Mammary microvascular endothelial cell (primary cell): ENCODE measurements around the gene NEURL4. TPM values are rescaled to one million over a fixed set of nuclear protein-coding genes. Genes with fewer than 3 reads are reported as not detected.

Experiments used
- total RNA-seq: library from RNA; depleted of rRNA; stranded (reverse); fragments of >200 nt; gene quantifications from 2 replicates; pipeline ENCODE4 v1.2.3, GENCODE V29; 2015

Gene NEURL4
- 9.8 and 11.4 TPM in 2 replicates for total RNA-seq

DNA sequence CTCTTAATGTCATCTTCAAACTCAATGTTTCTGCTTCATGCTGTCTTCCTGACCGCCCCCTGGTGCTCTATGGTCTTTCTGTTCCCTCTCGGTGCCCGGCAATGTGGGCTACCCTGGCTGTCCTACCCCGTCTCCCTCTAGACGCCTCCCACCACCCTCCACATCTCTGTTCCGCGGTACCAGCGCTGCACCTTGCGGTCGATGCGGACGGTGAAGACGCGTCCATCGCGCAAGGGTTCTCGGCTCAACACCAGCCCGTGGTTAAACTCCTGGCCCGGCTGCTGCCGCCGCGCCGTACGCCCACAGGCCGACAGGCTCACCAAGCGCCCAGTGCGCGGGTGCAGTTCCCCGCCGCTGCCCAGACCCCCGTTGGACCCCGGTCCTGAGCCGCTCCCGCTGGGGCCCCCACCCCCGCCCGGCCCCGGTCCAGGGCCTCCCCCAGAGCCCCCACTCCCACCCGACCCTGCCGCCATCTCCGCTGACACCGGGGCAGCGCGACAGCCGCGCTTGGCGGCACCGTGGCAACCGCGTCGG, at the start of gene NEURL4:
TSS of gene NEURL4 (minus strand) at position 496 of the 534 bp plus-strand sequence. CDS start at position 473, 23 bp downstream.

DNA sequence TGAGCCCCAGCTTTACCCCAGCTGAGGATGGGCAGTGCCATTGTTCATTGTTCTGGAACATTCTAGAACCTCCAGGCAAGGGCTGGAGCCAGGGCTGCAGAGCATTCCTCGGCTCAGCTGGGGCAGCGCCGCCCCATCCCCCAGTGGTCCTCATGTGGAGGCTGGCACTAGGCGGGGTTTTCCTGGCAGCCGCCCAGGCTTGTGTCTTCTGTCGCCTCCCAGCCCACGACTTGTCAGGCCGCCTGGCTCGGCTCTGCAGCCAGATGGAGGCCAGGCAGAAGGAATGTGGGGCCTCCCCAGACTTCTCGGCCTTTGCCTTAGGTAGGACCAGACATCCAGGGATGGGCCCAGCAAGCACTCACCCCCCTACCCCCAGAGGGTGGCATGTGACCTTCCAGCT, 25.9 kb upstream of the NEURL4 start, which contains the start of gene TMEM95:
TSS of gene TMEM95 (plus strand) at position 104 of the 400 bp plus-strand sequence. CDS start at position 153, 49 bp downstream.

DNA sequence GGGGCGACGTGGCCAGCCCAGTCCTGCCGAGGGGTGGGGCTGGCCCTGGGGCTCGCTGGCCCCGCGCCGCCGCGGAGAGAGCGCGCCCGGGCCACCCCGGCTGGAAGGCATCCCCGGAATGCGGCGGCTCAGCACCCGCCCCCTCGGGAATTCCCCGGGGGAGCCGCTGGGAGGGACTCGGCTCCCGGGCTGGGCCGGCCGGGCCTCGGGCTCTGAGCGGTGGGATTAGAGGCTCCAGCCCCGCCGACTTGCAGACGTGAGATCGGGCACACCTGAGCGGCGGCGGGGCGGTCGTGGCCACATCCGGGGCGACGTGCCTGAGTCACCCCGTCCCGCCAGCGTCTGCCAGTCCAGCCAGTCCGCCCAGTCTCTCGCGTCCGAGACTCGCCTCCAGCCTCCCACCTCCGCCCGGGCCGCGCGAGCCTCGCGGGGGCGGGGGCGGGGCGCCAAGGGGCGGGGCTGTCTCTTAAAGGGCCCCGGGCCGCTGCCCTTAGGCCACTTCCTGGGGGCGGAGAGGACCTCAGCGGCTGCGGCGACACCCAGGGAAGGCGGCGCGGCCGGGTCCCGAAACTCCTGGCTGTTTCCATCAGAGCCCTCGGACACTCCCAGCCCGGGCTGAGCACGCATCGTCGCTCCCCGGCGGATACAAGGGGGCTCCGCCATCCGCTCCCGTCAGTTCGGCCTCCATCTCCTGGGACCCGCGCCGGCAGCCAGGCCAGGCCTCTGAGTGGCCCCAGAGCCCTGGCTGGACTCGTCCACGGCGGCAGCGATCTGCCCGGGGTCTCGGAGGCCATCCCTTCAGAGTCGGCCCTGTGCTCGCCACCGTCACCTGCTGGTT, 22.7 kb upstream of the NEURL4 start, which contains the start of gene KCTD11:
TSS of gene KCTD11 (plus strand) at position 498 of the 838 bp plus-strand sequence.

DNA sequence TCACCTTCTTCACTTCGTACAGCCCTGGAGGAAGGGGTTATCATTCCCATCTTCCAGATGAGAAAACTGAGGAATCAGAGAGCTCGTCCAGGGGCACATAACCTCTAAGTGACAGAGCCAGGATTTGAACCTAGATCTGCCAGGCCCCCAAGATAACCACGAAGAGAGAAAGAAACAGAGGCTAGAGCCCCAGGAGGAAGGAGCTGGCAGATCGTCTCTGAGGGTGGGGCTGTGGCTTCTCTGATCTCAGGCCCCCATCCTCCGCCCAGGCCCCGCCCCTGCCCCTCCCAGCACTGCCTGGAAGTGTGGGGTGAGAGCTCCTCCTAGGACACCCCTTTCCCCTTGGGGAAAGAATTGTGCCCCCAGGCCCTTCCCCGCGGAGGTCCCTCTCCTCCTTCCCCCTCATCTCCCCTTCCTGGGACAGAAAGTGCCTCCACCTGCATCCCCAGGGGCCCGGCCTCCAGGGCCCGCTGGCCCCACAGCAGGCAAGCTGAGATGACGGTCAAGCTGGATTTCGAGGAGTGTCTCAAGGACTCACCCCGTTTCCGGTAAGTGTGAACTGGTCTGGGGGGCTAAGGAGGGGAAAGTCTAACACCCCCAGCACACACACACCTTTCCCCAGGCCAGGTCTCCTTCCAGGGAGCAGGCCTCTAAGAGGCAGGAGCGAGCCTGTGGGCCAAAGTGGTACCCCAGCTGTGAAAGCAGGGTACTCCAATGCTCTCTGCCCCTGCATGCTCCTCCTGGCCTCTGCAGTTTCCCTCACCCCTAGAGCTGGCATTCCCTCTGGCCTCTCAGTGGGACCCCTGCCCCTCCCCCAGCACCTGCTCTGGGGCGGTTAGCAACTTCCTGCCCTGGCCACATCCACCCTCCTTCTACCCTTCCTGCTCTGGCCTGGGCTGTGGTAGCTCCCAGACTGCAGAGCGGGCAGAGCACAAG, 7.4 kb upstream of the NEURL4 start, which contains the start of gene ACAP1:
TSS of gene ACAP1 (plus strand) at position 290 of the 936 bp plus-strand sequence. CDS start at position 496, 206 bp downstream.

DNA sequence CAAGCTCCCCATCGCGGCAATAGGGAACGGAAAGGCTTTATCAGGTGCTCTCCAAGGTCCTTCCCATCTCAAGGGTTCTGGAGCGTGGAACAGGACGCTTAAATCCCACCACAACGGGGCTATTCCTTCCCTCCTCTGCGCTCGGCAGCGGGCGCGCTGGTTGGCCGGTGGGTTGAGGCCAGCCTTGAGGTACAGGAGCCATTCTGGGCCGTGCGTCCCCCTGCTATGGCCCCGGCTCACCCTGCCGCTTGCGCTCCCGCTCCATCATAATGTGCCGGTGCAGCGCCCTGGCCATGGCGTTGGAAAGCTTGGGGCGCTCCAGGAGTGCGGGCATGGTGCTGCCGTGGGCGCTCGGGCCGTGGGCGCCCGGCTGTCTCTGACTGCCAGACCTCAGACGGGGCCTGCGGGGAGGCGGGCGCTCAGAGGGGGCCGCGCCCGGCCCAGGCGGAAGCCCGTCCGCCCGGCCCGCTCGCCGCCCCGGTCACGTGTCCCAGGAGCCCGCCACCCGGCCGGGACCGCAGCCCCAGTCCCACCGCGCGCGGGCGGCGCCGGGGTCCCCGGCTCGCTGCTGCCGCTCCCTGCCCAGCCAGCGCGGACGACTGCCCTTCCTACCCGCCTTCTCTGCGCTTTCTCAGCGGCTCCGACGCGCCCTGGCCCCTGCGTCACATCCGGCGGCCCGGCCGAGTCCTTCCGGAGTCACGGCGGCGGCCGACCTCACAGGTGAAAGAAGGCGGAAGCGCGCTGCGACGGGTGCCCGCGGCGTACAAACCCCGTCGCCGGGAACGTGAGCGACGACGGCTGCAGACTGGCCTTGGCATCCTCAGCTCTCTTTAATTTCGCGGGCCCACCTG, 14.2 kb downstream of the NEURL4 start, which contains the start of gene GPS2:
TSS of gene GPS2 (minus strand) at position 642 of the 851 bp plus-strand sequence. CDS start at position 334, 308 bp downstream.

DNA sequence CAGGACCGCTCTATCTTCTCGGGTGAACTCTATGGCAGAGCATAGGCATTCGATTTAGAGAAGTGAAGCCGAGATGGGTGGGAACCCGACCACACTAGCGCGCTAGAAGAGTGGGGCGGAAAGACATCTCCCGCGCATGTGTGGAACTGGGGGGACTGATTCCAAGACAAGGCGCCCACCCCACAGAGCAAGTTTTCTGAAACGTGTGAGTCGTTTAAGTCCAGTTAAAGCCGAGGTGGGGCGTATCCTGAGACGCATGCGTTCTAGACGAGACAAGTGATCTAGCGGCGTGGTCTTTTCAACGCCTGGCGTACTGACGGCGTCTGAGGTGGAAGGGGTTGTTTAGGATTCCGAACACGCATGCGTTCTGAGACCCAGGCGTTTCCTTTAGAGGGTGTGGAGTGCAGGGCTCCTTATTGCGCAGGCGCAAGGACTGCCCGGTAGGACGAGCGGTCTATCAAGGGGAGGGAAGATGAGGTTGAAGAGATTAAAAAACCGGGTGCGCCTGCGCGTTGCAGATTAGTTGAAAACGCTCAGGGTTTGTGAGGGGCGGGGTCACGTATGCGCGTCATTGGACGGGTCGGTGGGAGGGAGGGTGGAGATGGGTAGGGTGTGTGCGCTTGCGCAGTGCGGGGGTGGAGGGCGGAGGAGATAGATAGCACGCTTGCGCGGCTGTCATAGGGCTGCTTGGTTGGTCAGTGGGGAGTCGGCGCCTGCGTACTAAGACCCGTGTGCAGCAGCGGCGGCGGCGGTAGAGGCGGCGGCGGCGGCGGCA, 22.0 kb downstream of the NEURL4 start, which contains the start of gene EIF5A:
TSS of gene EIF5A (plus strand) at position 718 of the 775 bp plus-strand sequence. CDS start 2,008 bp downstream, outside the sequence.

DNA sequence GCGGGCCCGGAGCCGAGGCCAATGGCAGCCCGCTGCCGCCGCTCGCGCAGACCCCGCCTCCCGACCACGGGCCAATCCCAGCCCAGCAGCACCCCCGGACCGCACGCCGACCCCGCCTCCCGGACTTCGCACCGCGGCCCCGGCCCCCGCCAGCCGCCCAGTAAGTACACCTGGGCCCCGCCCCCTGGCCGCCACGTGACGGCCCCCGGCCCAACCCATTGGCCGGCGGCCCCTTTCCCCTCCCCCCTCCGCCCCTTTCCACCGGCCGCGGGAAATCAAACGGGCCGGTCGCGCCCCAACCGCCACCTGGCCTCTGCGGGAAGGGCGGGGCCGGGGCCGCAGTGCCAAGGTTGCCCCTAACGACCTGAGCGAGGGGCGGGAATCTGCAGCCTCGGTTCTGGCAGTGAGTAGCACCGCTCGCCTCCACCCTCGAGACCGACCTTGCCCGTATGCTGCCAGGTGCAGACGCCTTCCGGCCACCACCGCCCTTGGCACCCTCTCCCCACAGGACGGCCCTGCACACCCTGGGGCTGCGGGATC, 34.5 kb downstream of the NEURL4 start, which contains the start of gene YBX2:
TSS of gene YBX2 (minus strand) at position 26 of the 540 bp plus-strand sequence. CDS start 139 bp downstream, outside the sequence.

DNA sequence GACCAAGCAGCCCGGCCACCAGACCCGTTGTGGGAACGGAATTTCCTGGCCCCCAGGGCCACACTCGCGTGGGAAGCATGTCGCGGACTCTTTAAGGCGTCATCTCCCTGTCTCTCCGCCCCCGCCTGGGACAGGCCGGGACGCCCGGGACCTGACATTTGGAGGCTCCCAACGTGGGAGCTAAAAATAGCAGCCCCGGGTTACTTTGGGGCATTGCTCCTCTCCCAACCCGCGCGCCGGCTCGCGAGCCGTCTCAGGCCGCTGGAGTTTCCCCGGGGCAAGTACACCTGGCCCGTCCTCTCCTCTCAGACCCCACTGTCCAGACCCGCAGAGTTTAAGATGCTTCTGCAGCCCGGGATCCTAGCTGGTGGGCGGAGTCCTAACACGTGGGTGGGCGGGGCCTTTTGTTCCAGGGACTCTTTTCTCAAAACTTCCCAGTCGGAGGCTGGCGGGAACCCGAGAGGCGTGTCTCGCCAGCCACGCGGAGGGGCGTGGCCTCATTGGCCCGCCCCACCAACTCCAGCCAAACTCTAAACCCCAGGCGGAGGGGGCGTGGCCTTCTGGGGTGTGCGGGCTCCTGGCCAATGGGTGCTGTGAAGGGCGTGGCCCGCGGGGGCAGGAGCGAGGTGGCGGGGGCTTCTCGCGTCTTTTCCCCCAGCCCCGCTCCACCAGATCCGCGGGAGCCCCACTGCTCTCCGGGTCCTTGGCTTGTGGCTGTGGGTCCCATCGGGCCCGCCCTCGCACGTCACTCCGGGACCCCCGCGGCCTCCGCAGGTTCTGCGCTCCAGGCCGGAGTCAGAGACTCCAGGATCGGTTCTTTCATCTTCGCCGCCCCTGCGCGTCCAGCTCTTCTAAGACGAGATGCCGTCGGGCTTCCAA, 47.8 kb downstream of the NEURL4 start, which contains the start of gene SLC2A4:
TSS of gene SLC2A4 (plus strand) at position 645 of the 879 bp plus-strand sequence. CDS start at position 862, 217 bp downstream.

Other genes starting within 250 kb of the NEURL4 start
- not detected in 2 replicates for gene CLEC10A, start 249.1 kb downstream of the NEURL4 start, total RNA-seq
- gene ASGR2, start 214.5 kb downstream of the NEURL4 start, total RNA-seq, result not detected in 2 replicates
- 2.8 and 4.1 TPM in 2 replicates for gene ASGR1, start 150.0 kb downstream of the NEURL4 start, total RNA-seq
- 4.7 and 8.4 TPM in 2 replicates for gene DLG4, start 109.5 kb downstream of the NEURL4 start, total RNA-seq
- gene ACADVL, start 109.4 kb downstream of the NEURL4 start, total RNA-seq, result 187 and 204 TPM in 2 replicates
- 36.6 and 41.9 TPM in 2 replicates for gene DVL2, start 94.8 kb downstream of the NEURL4 start, total RNA-seq
- 26.9 and 41.7 TPM in 2 replicates for gene PHF23, start 89.9 kb downstream of the NEURL4 start, total RNA-seq
- 280 and 300 TPM in 2 replicates for gene GABARAP, start 86.9 kb downstream of the NEURL4 start, total RNA-seq
- gene CTDNEP1, start 77.6 kb downstream of the NEURL4 start, total RNA-seq, result 49.4 and 51.8 TPM in 2 replicates
- gene ELP5, start 77.1 kb downstream of the NEURL4 start, total RNA-seq, result 32.8 and 37.0 TPM in 2 replicates
- gene CLDN7, start 66.9 kb downstream of the NEURL4 start, total RNA-seq, result 8.7 and 12.3 TPM in 2 replicates
- 0.10 and 0.13 TPM in 2 replicates for gene SLC2A4, start 47.6 kb downstream of the NEURL4 start, total RNA-seq
- gene YBX2, start 34.7 kb downstream of the NEURL4 start, total RNA-seq, result not detected in 2 replicates
- 572 and 718 TPM in 2 replicates for gene EIF5A, start 21.7 kb downstream of the NEURL4 start, total RNA-seq
- 63.7 and 93.7 TPM in 2 replicates for gene GPS2, start 14.0 kb downstream of the NEURL4 start, total RNA-seq
- 0.07 TPM in 1 of 2 replicates, not detected in the other for gene ACAP1, start 7.2 kb upstream of the NEURL4 start, total RNA-seq
- gene KCTD11, start 22.8 kb upstream of the NEURL4 start, total RNA-seq, result 4.2 and 5.5 TPM in 2 replicates
- not detected in 2 replicates for gene TMEM95, start 25.8 kb upstream of the NEURL4 start, total RNA-seq
- 0.15 and 2.5 TPM in 2 replicates for gene TNK1, start 51.8 kb upstream of the NEURL4 start, total RNA-seq
- 66.6 and 72.2 TPM in 2 replicates for gene PLSCR3, start 65.2 kb upstream of the NEURL4 start, total RNA-seq
- gene TMEM256, start 74.8 kb upstream of the NEURL4 start, total RNA-seq, result 41.1 and 116 TPM in 2 replicates
- gene NLGN2, start 78.5 kb upstream of the NEURL4 start, total RNA-seq, result 2.9 and 3.1 TPM in 2 replicates
- gene SPEM1, start 91.0 kb upstream of the NEURL4 start, total RNA-seq, result not detected in 2 replicates
- not detected in 2 replicates for gene SPEM2, start 96.3 kb upstream of the NEURL4 start, total RNA-seq
- not detected in 2 replicates for gene SPEM3, start 99.5 kb upstream of the NEURL4 start, total RNA-seq
- gene TMEM102, start 106.1 kb upstream of the NEURL4 start, total RNA-seq, result 8.0 and 9.7 TPM in 2 replicates
- gene FGF11, start 110.2 kb upstream of the NEURL4 start, total RNA-seq, result 0.20 TPM in 1 of 2 replicates, not detected in the other
- gene CHRNB1, start 115.7 kb upstream of the NEURL4 start, total RNA-seq, result 3.5 and 10.1 TPM in 2 replicates
- 18.9 and 20.9 TPM in 2 replicates for gene ZBTB4, start 150.3 kb upstream of the NEURL4 start, total RNA-seq
- not detected in 2 replicates for gene SLC35G6, start 152.1 kb upstream of the NEURL4 start, total RNA-seq
- gene POLR2A, start 155.0 kb upstream of the NEURL4 start, total RNA-seq, result 45.0 and 63.4 TPM in 2 replicates
- gene TNFSF12, start 219.7 kb upstream of the NEURL4 start, total RNA-seq, result 15.9 and 16.8 TPM in 2 replicates
- 2.8 and 5.5 TPM in 2 replicates for gene TNFSF13, start 229.4 kb upstream of the NEURL4 start, total RNA-seq
- gene SENP3, start 232.6 kb upstream of the NEURL4 start, total RNA-seq, result 88.5 and 94.1 TPM in 2 replicates